OCI-LY1 (cell line): Measurements from ENCODE around the gene BAX.

Experiments
- H2AFZ ChIP-seq: fragments of 200-600 bp; sonication (generic), shearing (Covaris generic); 2 replicates; pipeline ENCODE4 v1.6.0; 2014; ENCODE audit warnings: antibody characterized with exemption, mild to moderate bottlenecking, low read length
- H3F3A ChIP-seq: fragments of 200-600 bp; sonication (generic), shearing (Covaris generic); 2 replicates; pipeline ENCODE4 v1.6.0; 2014; ENCODE audit warnings: mild to moderate bottlenecking, antibody characterized with exemption, low read length, moderate library complexity; ENCODE audit not compliant: insufficient read depth
- H3K27ac ChIP-seq: fragments of 200-600 bp; sonication (generic); 2 replicates; pipeline ENCODE4 v1.5.1; 2014; ENCODE audit warnings: low read length, mixed run types, mild to moderate bottlenecking, low read depth; ENCODE audit not compliant: poor library complexity, severe bottlenecking
- H3K27me3 ChIP-seq: fragments of 200-600 bp; sonication (generic); 2 replicates; pipeline ENCODE4 v1.6.0; 2014; ENCODE audit warnings: antibody characterized with exemption, mild to moderate bottlenecking, low read length, moderate library complexity; ENCODE audit not compliant: insufficient read depth
- H3K36me3 ChIP-seq: fragments of 200-600 bp; sonication (generic); 2 replicates; pipeline ENCODE4 v1.6.1; 2014; ENCODE audit warnings: mild to moderate bottlenecking, antibody characterized with exemption, low read length, moderate library complexity, mixed read lengths; ENCODE audit not compliant: insufficient read depth
- H3K4me1 ChIP-seq: fragments of 200-600 bp; sonication (generic); 2 replicates; pipeline ENCODE4 v1.5.1; 2014; ENCODE audit warnings: mild to moderate bottlenecking, low read length, moderate library complexity; ENCODE audit not compliant: insufficient read depth, severe bottlenecking
- H3K4me2 ChIP-seq: fragments of 200-600 bp; sonication (generic), shearing (Covaris generic); 2 replicates; pipeline ENCODE4 v1.6.1; 2014; ENCODE audit warnings: low read length
- H3K4me3 ChIP-seq: fragments of 200-600 bp; sonication (generic); 2 replicates; pipeline ENCODE4 v1.5.1; 2014; ENCODE audit warnings: low read length, low read depth, mild to moderate bottlenecking, mixed read lengths; ENCODE audit not compliant: poor library complexity, severe bottlenecking
- H3K79me2 ChIP-seq: fragments of 200-600 bp; shearing (Covaris generic); 2 replicates; pipeline ENCODE4 v1.6.1; 2016; ENCODE audit warnings: mixed run types, low read length, mixed read lengths; ENCODE audit not compliant: insufficient read depth
- H3K9ac ChIP-seq: fragments of 200-600 bp; sonication (generic), shearing (Covaris generic); 2 replicates; pipeline ENCODE4 v1.6.1; 2014; ENCODE audit warnings: mild to moderate bottlenecking, low read length, mixed read lengths
- H3K9me2 ChIP-seq: fragments of 200-600 bp; sonication (generic), shearing (Covaris generic); 2 replicates; pipeline ENCODE4 v1.6.1; 2014; ENCODE audit warnings: low read depth, mild to moderate bottlenecking, low read length, mixed read lengths
- H3K9me3 ChIP-seq: fragments of 200-600 bp; shearing (Covaris generic); 2 replicates; pipeline ENCODE4 v1.6.1; 2014; ENCODE audit warnings: low read length, mixed read lengths
- H4K20me1 ChIP-seq: fragments of 200-600 bp; sonication (generic), shearing (Covaris generic); 2 replicates; pipeline ENCODE4 v1.6.0; 2016; ENCODE audit warnings: mild to moderate bottlenecking, low read length; ENCODE audit not compliant: insufficient read depth
- CTCF ChIP-seq: fragments of 200-600 bp; sonication (generic), shearing (Covaris generic); IDR thresholded peaks from 2 replicates; pipeline ENCODE4 v1.5.1; 2017; ENCODE audit warnings: mild to moderate bottlenecking, antibody characterized with exemption, low read length, moderate library complexity, mixed read lengths
- EZH2 ChIP-seq: fragments of 200-600 bp; sonication (generic), shearing (Covaris generic); IDR thresholded peaks from 2 replicates; pipeline ENCODE4 v1.8.0; 2017; ENCODE audit warnings: borderline replicate concordance, mixed run types, mild to moderate bottlenecking, antibody characterized with exemption, low read length, moderate library complexity, mixed read lengths

BAX gene

DNA sequence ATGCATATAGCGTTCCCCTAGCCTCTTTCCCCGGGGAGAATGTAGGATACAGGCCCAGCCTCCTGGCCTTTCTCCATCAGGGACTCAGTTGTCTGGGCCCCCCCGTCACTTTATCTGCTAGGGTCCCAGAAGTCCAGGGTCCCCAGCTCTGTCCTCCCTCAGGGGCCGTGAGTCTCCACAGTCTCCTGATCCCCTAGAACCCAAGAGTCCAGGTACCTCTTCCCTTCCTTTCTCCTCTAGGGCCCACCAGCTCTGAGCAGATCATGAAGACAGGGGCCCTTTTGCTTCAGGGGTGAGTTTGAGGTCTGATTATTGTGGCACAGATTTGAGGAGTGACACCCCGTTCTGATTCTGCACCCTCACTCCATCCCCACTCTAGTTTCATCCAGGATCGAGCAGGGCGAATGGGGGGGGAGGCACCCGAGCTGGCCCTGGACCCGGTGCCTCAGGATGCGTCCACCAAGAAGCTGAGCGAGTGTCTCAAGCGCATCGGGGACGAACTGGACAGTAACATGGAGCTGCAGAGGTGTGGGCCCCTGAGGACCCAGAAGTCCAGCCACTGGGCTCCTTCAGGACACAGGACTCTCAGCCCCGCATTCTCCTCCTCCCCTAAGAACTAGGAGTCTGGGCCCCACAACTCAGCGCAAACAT, 758 bp downstream of the BAX start:
- no peaks in the 10 kb centered on the region for H3K9me2 ChIP-seq
- no peaks in the 10 kb centered on the region for H3F3A ChIP-seq
- TF ChIP-seq EZH2, result no peak
- TF ChIP-seq CTCF, result no peak
- H3K27me3 ChIP-seq, result no peaks in the 10 kb centered on the region
- no peaks in the 10 kb centered on the region for H3K9me3 ChIP-seq
- H3K36me3 ChIP-seq, result peaks cover 17% of the 10 kb centered on the region; the same call in 1 of the 2 replicates
- no peaks in the 10 kb centered on the region for H3K79me2 ChIP-seq
- peak overlapping the region; percentile 96 for H3K4me3 ChIP-seq
- H3K4me2 ChIP-seq, result peak overlapping the region; percentile 92
- H3K4me1 ChIP-seq, result peaks cover 17% of the 10 kb centered on the region
- H3K9ac ChIP-seq, result peak overlapping the region; percentile 99
- peak overlapping the region; percentile 87 for H3K27ac ChIP-seq
- no peaks in the 10 kb centered on the region for H4K20me1 ChIP-seq
- no peak overlapping the region for H2AFZ ChIP-seq

DNA sequence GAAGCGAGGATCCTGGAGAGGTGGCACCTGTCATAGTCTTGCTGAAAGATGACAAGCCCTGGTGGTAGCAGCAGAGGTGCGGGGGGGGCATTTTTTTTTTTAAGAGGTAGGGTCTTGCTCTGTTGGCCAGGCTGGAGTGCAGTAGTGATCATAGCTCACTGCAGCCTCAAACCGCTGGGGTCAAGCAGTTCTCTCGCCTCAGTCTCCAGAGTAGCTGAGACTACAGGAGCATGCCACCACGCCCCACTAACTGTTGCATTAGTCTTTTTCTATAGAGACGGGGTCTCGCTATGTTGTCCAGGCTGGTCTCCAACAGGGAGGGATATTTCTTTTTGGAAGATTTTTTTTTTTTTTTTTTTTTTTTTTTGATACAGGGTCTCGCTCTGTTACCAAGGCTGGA, 3.3 kb downstream of the BAX start:
- no peak overlapping the region for H3K9ac ChIP-seq
- peaks cover 31% of the 10 kb centered on the region for H3K4me1 ChIP-seq
- no peaks in the 10 kb centered on the region for H3F3A ChIP-seq
- H3K27me3 ChIP-seq, result no peaks in the 10 kb centered on the region
- no peaks in the 10 kb centered on the region for H3K9me2 ChIP-seq
- H3K36me3 ChIP-seq, result peaks cover 21% of the 10 kb centered on the region; the same call in 1 of the 2 replicates
- no peak overlapping the region for H3K27ac ChIP-seq
- no peaks in the 10 kb centered on the region for H4K20me1 ChIP-seq
- H3K4me2 ChIP-seq, result no peak overlapping the region
- TF ChIP-seq EZH2 (no peak), CTCF (no peak)
- no peaks in the 10 kb centered on the region for H3K9me3 ChIP-seq
- no peak overlapping the region for H3K4me3 ChIP-seq
- H2AFZ ChIP-seq, result no peak overlapping the region
- no peaks in the 10 kb centered on the region for H3K79me2 ChIP-seq

DNA sequence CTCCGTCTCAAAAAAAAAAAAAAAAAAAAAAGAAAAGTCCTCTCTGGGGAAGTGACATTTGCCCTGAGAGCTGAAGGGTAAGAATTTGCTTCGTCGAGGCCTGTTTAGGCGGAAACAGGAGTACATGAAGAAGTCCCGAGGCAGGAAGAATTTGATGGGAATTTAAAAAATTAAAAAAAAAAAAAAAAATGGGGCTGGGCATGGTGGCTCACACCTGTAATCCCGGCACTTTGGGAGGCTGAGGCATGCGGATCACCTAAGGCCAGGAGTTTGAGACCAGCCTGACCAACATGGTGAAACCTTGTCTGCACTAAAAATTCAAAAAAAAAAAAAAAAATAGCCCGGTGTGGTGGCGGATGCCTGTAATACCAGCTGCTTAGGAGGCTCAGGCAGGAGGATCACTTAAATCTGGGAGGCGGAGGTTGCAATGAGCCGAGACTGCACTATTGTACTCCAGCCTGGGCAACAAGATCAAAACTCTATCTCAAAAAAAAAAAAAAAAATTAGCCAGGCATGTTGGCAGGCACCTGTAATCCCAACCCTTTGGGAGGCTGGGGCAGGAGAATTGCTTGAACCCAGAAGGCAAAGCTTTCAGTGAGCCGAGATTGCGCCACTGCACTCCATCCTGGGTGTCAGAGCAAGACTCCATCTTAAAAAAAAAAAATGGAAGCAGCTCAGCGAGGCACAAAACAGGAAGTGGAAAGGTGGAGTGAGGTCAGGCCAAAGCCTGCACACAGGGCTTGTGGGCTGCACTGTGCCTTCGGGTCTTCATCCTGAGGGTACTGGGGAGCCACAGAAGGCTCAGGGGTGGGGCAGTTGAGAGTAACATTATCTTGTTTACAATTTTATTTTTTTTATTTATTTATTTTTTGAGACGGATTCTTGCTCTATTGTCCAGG, 4.9 kb downstream of the BAX start:
- H3K27ac ChIP-seq, result no peak overlapping the region

More for the DNA sequence above, 4.9 kb downstream of the BAX start:
- Histone ChIP-seq H3K4me1 (peaks cover 42% of the 10 kb centered on the region), H3K36me3 (peaks cover 21% of the 10 kb centered on the region; the same call in 1 of the 2 replicates), H3K9me2 (no peaks in the 10 kb centered on the region), H4K20me1 (no peaks in the 10 kb centered on the region), H2AFZ (no peak overlapping the region), H3K79me2 (no peaks in the 10 kb centered on the region), H3K9ac (no peak overlapping the region), H3K27me3 (no peaks in the 10 kb centered on the region), H3K9me3 (no peaks in the 10 kb centered on the region), H3F3A (no peaks in the 10 kb centered on the region), H3K4me2 (no peak overlapping the region), H3K4me3 (no peak overlapping the region)
- TF ChIP-seq CTCF (no peak), EZH2 (no peak)
